Right atrium auricular region (tissue), 2 donors: ENCODE results near the gene ZNF165. TPM values are rescaled to one million over a fixed set of nuclear protein-coding genes. Genes with fewer than 3 reads are reported as not detected.
"Not testable (repeated sequence)": the region's sequence is repeated elsewhere in the genome, so short reads cannot be mapped to it uniquely, and the experiment has no call there.

Experiments
- DNase-seq: peaks from one replicate; pipeline ENCODE4 v3.0.0-alpha.2; 2019; ENCODE audit warnings: low spot score
- H3K27ac ChIP-seq, 2 donors: fragments of 200-600 bp; sonication (generic); 1 replicate in 1 of 2; 2 replicates in 1 of 2; pipeline ENCODE4 v1.5.1; 2016 to 2019
- H3K27me3 ChIP-seq, 2 donors: fragments of 200-600 bp; sonication (generic); one replicate each; pipeline versions ENCODE4 v1.5.1 to v1.6.0; 2017 to 2019
- H3K36me3 ChIP-seq: fragments of 200-600 bp; sonication (generic); one replicate; pipeline ENCODE4 v1.5.1; 2016
- H3K4me1 ChIP-seq, 2 donors: fragments of 200-600 bp; sonication (generic); one replicate each; pipeline versions ENCODE4 v1.5.1 to v1.6.0; 2017 to 2019
- H3K4me3 ChIP-seq, 2 donors: fragments of 200-600 bp; sonication (generic); 1 replicate in 1 of 2; 2 replicates in 1 of 2; pipeline ENCODE4 v1.5.1; 2017 to 2019; ENCODE audit warnings: mild to moderate bottlenecking in 1 of 2, moderate library complexity in 1 of 2
- H3K9me3 ChIP-seq, 2 donors: fragments of 200-600 bp; sonication (generic); one replicate each; pipeline ENCODE4 v1.5.1; 2019
- CTCF ChIP-seq, 2 donors: fragments of 200-600 bp; sonication (generic); IDR thresholded peaks; one replicate each; pipeline ENCODE4 v1.5.1; 2019; ENCODE audit warnings: antibody characterized with exemption in 2 of 2
- total RNA-seq, 2 donors: library from RNA; depleted of rRNA; stranded (reverse); fragments of >200 nt; gene quantifications; one replicate each; pipeline ENCODE4 v1.1.0, GENCODE V29; 2016

The ZNF165 gene
- total RNA-seq, 2 donors from 2014 or later = 0.47 to 1.1 TPM

GRCh38 chr6:28090917-28091586, 10.7 kb downstream of the ZNF165 start:
- Histone ChIP-seq H3K36me3 (no peaks in the 10 kb centered on the region), H3K4me3 (peak overlapping the region; percentile 21 to 39), H3K27me3 (no peaks in the 10 kb centered on the region), H3K4me1 (no peaks in the 10 kb centered on the region), H3K27ac (no peak overlapping the region), H3K9me3 (peaks cover 0 to 16% of the 10 kb centered on the region in 2 donors)
- TF ChIP-seq CTCF (IDR thresholded peaks at IDR 0.05) = no peak
- DNase-seq = no peak

- H3K27ac ChIP-seq, H3K4me1 ChIP-seq, DNase-seq, H3K27me3 ChIP-seq, H3K36me3 ChIP-seq, H3K9me3 ChIP-seq, H3K4me3 ChIP-seq: not testable (repeated sequence)
Measured at GRCh38 chr6:28102222-28102621, 21.9 kb downstream of the ZNF165 start.

- H3K27ac ChIP-seq, DNase-seq, H3K27me3 ChIP-seq, H3K36me3 ChIP-seq, H3K4me3 ChIP-seq, H3K9me3 ChIP-seq, H3K4me1 ChIP-seq: not testable (repeated sequence)
Measured at GRCh38 chr6:28102699-28103098, 22.3 kb downstream of the ZNF165 start.

GRCh38 chr6:28104392-28105244, 24.2 kb downstream of the ZNF165 start:
- TF ChIP-seq CTCF (IDR thresholded peaks at IDR 0.05) = peak; percentile 50 to 65
- H3K4me3 ChIP-seq = peak overlapping the region; percentile 63 to 75
- no peaks in the 10 kb centered on the region for H3K9me3 ChIP-seq
- peaks cover 0 to 6% of the 10 kb centered on the region in 2 donors for H3K4me1 ChIP-seq
- H3K27me3 ChIP-seq = no peaks in the 10 kb centered on the region
- peak; percentile 73 for DNase-seq
- H3K27ac ChIP-seq = peak overlapping the region; percentile 80 to 81
- no peaks in the 10 kb centered on the region for H3K36me3 ChIP-seq

- H3K27me3 ChIP-seq = no peaks in the 10 kb centered on the region
- no peaks in the 10 kb centered on the region for H3K36me3 ChIP-seq
- peak overlapping the region in 1 of 2 donors; percentile 80 for H3K27ac ChIP-seq
- no peaks in the 10 kb centered on the region for H3K9me3 ChIP-seq
- peak overlapping the region; percentile 63 to 75 for H3K4me3 ChIP-seq
- DNase-seq = no peak
- peaks cover 0 to 6% of the 10 kb centered on the region in 2 donors for H3K4me1 ChIP-seq
- no peak for TF ChIP-seq CTCF (IDR thresholded peaks at IDR 0.05)
Measured at GRCh38 chr6:28105245-28105639, 24.9 kb downstream of the ZNF165 start.

- no peaks in the 10 kb centered on the region for H3K27me3 ChIP-seq
Measured at GRCh38 chr6:28107506-28107905, 27.1 kb downstream of the ZNF165 start.

More at GRCh38 chr6:28107506-28107905, 27.1 kb downstream of the ZNF165 start:
- TF ChIP-seq CTCF (IDR thresholded peaks at IDR 0.05) = no peak
- no peaks in the 10 kb centered on the region for H3K36me3 ChIP-seq
- no peak for DNase-seq
- H3K4me3 ChIP-seq = no peak overlapping the region
- H3K27ac ChIP-seq = no peak overlapping the region
- peaks cover 0 to 6% of the 10 kb centered on the region in 2 donors for H3K4me1 ChIP-seq
- H3K9me3 ChIP-seq = no peaks in the 10 kb centered on the region
